Hindlimb muscle (tissue), 1 donor: Measurements from ENCODE around the gene SLC31A2. TPM values are rescaled to one million over a fixed set of nuclear protein-coding genes. Genes with fewer than 3 reads are reported as not detected.
"Not testable (repeated sequence)": the region's sequence is repeated elsewhere in the genome, so short reads cannot be mapped to it uniquely, and the experiment has no call there.

ENCODE experiments used
- DNase-seq: peaks from one replicate; pipeline ENCODE4 v3.0.0-alpha.2; 2013
- polyA plus RNA-seq: library from polyadenylated mRNA; unstranded; fragments of 120-200 nt; gene quantifications from one replicate; pipeline ENCODE4 v1.2.1, GENCODE V29; 2013; ENCODE audit not compliant: insufficient read length

Gene SLC31A2, protein sequence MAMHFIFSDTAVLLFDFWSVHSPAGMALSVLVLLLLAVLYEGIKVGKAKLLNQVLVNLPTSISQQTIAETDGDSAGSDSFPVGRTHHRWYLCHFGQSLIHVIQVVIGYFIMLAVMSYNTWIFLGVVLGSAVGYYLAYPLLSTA
- polyA plus RNA-seq = 3.3 TPM

DNA sequence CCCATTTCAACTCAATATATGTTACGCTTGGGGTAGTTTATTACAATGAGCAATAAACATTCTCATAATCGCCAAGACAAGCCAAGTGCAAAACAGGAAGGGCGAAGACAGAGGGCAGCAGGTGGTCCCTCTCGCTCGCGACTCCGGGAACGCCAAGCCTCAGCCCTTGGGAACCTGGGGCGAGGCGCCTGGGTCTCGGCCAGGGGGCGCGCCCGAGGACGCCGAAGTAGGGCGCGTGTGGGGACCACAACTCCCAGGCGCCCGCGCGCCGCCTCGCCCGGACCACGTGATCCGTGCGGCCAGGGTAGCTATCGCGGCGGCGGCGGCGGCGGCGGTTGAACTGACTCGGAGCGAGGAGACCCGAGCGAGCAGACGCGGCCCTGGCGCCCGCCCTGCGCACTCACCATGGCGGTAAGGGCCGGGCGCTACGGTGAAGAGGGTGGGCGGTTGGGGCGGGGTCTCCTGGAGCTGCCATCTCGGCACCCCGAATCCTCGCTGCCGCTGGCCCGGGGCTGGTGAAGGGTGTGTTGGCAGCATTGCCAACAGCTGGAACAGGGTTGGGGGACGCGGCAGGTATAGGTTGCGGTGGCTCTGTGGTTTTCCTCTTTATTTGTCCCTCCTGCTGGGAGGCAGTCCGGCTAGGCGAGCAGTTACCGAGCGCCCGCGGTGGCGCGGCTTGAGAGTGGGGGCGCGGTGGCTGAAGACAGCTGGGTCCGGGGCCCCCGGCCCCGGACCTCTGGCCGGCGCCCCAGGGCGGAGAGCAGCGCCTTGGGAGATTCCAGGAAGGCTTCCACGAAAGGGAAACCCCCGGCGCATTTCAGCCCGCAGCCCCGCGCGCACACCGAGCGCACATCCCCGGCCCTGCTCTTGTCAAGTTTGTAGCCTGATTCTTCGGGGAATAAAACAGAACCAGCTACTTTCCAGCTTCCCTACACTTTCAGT is at the start of gene SLC31A2:
Gene SLC31A2 (plus strand): TSS at position 338 of the 942 bp plus-strand sequence. CDS start 68 bp downstream, at position 406.
- DNase-seq = peak; percentile 82

DNA sequence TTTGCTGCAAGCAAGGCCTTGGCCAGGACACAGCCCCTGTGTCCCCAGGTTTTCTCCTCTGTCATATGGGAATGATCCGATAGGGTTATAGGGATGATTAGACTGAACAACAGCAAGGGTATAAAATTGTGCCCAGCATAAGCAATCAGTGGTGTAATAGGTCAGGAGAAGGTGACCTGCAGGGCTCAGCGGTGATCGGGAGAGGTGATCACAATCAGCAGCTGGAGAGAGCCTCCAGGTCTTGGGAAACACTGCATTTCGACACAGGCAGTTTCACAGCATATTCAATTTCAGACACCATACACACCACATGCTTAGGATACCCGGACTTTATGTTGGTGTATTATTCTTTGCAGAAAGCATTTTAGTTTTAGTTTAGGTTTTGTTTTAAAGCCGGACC is 45.5 kb upstream of the SLC31A2 start:
- DNase-seq = not testable (repeated sequence)

DNA sequence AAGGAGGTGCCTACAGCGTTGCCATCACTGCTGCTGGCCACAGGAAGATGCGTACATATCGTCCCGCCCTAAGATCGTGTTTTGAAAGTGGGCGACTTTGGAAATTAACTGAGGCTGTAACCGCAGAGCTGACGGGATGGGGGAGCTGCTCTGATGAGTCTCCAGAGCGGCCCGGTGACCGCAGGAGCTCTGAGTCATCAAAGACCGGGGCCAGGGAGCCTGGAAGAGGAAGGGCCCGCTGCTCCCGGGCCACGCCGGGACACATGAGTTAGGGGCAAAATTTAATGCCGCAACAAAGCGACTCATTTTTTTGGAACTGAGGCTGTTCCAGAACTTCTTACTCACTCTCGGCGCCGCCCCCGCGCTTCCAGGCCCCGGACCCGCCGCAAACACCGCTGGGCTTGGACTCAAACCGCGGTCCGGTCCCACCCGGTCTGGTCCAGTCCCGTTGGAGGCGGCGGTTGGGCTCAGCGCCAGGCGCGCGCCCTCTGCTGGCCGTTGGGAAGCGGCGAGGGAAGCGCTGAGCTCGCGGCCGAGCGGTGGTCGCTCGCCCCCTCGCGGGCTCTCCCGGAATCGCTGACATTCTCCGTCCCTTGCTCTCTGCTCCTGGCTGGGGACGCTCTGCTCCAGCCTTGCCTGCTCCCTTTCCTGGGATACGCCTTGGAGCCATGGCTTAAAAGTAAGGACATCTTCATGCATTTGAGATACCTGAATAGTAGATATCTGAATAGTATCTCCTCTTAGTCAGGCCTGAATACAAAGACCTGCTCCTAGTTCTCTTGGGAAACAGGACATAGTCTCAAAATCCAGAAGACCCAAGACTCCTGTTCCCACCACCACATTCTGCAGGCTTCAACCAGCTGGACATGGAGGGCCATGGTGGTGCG is 39.5 kb upstream of the SLC31A2 start:
- not testable (repeated sequence) for DNase-seq

DNA sequence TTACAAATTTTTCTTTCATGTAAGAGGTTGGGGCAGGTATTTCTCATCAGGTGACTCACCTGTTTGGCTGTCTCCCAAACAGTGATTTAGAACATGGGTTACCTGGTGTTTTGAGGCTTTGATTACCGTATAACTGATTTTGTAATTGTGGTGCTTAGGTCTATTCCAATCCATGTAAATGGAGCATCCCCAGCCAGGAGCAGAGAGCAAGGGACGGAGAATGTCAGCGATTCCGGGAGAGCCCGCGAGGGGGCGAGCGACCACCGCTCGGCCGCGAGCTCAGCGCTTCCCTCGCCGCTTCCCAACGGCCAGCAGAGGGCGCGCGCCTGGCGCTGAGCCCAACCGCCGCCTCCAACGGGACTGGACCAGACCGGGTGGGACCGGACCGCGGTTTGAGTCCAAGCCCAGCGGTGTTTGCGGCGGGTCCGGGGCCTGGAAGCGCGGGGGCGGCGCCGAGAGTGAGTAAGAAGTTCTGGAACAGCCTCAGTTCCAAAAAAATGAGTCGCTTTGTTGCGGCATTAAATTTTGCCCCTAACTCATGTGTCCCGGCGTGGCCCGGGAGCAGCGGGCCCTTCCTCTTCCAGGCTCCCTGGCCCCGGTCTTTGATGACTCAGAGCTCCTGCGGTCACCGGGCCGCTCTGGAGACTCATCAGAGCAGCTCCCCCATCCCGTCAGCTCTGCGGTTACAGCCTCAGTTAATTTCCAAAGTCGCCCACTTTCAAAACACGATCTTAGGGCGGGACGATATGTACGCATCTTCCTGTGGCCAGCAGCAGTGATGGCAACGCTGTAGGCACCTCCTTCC is 37.9 kb upstream of the SLC31A2 start:
- not testable (repeated sequence) for DNase-seq

DNA sequence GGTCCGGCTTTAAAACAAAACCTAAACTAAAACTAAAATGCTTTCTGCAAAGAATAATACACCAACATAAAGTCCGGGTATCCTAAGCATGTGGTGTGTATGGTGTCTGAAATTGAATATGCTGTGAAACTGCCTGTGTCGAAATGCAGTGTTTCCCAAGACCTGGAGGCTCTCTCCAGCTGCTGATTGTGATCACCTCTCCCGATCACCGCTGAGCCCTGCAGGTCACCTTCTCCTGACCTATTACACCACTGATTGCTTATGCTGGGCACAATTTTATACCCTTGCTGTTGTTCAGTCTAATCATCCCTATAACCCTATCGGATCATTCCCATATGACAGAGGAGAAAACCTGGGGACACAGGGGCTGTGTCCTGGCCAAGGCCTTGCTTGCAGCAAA is 32.0 kb upstream of the SLC31A2 start:
- DNase-seq = not testable (repeated sequence)

DNA sequence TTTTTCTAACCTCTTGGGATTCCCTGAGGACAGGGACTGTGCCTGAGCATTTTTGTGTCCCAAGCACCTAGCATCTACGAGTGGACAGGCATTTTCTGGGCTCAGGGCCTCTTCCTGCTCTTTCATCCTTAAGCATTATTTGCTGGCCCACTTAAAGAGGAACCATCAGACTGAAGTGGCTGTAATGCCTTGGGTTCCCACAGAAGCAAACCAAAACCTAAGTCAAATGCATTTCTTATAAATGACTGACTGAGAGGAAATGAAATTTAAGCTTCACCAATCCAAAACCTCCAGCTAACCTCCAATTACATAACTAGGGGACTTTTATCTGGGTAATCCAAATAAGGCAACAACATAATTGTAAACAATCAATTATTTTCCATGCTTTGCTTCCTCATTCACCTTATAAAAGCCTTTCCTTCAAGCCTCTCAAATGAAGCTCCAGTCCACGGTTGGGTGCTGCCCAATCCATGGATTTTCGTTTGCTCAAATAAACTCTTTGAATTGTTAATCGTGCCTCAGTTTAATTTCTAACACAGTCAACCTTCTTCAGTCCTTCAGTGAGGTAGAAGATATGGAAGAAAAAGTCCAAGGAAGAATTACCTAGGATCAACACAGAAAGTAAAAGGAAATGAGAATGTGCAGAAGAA is 25.3 kb upstream of the SLC31A2 start:
- DNase-seq = no peak

DNA sequence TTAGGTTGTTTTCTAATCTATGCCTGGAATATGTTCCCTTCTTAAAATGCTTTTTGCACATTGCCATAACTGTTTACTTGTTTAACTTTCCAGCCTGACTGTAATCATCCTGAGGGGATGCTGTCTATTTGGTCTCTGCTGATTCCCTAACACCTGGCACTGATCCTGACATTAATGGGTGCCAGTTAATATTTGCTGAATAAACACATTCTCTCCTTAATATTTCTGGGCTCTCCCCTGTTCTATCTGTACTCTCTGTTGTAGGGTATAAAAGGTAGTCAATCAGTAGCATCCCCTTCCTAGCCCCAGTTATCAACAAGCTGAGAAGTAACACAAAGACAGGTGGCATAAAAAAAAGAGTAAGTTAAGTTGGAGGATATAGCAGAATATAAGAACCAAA is 21.3 kb upstream of the SLC31A2 start:
- DNase-seq = no peak

DNA sequence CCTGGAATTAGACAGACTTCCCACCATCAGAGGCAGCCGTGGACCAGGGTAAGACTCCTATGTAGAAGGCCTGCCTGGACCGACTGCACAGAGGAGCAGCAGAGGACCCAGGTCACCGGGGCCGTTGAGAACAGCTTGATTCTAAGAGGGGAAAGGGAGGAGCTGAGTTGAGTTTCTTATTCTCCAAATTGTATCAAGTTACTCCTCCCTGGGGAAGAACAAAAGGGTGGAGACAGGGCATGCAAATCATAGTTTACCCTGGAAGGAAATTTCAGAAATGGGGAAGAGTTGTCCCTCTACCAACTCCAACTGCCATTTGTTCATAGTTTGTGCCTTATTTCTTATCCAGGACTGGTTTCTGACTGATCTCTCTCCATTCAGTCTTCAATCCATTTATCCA is 20.9 kb upstream of the SLC31A2 start:
- no peak for DNase-seq

DNA sequence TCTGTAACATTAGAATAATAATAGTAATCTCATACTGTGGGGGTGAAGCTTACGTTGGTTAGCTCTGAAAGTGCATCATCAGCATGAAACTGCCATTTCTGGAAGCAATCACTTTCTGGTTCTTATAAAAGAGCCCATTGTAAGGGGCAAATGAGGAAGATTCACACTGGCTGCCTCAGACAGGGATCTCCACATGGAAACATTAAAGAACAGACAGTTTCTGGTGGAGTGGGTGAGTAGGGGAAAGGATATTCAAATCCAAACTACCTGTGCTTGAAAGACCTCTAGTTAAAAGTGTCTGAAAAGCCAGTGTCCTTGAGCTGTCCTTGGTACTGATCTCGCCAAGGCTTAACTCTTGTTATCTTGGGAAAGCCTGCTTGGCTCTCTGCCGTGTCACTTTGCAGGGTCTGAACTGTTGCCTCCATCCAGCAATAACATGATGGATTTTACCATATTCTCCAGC is 19.1 kb upstream of the SLC31A2 start:
- no peak for DNase-seq

DNA sequence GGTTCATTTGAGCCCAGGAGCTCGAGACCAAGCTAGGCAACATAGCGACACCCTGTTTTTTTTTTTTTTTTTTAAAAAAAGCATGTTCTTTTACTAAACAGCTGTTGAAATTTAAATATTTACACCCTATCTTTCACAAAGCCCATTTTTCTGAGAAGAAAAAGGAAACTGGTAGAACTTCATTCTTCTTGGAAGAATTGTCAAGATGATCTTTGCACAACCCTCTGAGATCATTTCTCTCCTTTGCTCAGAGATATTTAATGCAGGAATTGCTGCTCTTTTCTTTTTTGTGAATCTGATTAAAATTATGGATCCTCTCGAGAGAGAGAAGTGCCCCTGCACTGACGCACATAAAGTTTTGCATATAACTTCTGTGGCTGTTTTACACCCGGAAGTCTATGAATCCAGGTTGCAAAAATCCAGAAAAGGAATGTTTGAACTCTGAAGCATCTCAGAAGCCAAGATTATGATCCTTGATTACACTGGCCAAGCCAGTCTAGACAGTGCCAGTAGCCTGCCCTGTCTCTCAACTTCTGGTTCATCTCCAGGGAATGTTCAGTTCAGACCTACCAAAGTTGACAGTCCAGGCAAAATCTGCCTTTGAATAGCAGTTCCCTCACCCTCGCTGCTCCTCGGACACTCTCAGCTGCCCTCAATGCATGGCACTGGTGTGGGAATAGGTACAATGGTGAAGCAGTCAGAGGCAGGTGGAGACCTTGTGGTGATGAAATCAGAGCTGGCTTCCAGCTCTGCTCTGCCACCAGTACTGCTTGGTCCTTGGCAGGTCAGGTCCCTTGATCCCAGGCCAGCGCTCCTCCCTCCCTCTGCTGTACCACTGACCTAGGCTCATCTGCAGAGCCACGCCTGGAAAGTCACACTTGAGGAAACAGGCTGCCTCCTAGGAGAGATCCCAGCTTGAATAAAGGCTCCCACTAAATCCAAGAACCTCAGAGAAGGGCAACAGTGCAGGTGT is 13.3 kb upstream of the SLC31A2 start:
- DNase-seq = no peak

DNA sequence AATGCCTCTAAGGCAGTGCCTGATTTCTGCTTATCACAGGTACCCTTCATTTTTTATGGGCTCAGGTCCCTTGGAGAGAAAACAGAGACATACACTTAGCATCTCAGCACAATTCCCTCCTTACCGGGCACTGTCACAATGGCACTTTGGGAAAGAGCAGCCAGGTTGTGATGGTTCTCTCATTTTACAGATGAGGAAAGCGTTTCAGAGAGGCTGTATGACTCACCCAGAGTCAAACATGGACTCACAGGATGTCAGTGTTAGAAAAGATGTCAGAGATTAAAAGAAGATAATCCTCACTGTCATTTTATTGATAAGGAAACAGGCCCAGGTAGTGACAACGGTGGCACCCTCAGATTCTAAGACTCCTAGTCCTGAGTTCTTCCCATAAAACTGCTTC is 12.0 kb upstream of the SLC31A2 start:
- DNase-seq = no peak

DNA sequence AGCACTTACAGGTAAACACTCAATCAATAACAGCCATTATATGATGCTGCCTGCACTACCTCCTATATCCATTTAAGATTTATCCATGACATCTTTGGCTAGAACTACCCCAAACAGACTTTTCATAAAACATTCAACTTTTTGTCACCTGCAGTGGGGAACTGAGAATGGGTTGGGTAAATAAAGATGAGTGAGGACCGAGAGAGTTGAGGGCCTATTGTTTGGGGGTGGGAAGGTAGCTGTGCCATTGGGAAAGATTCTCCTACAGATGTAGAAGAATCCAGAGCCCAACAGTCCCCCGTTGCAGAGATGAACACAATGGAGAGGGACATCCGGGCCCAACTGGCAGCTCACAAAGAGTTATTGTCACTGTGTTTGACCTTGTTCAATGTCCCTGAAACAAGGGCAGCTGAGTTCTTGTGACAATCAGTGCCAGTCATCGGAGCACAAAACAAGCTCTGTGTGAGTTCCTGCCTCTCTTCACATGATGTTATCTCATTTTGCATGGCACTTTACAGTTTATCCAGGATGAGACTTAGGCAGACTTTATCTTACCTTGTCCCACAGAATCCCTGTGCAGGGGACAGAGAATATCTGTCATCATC is 11.5 kb upstream of the SLC31A2 start:
- no peak for DNase-seq

DNA sequence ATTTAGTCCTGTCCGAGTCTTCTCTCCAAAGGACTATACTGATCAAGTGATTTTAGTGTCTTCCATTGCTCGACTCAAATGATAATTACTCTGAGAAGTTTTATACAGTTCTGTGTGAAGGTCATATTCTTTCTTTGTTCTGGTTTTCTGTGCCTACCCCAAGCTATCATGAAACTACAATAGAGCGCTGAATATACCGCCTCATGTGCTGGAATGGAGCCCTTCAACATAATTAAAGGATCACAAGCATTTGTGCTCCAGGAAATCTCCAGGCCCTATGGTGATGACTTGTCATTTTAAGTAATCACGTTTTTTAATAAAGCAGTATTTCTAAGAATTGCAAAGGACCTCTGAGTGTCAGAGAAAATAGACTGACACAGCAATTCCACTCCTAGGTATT is 10.9 kb upstream of the SLC31A2 start:
- no peak for DNase-seq

DNA sequence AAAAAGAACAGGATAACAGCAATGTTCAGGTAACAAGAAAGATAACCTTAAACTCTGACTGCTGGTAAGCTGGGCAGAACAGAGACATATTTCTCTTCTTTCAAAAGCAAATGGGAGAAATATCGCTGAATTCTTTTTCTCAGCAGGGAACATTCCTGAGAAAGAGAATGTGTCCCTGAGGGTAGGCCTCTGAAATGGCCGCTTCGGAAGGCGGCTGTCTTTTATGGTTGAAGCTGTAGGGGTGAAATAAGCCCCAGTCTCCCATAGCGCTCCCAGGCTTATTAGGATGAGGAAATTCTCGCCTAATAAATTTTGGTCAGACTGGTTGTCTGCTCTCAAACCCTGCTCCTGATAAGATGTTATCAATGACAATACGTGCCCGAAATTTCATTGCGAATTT is 9.9 kb upstream of the SLC31A2 start:
- DNase-seq = not testable (repeated sequence)

DNA sequence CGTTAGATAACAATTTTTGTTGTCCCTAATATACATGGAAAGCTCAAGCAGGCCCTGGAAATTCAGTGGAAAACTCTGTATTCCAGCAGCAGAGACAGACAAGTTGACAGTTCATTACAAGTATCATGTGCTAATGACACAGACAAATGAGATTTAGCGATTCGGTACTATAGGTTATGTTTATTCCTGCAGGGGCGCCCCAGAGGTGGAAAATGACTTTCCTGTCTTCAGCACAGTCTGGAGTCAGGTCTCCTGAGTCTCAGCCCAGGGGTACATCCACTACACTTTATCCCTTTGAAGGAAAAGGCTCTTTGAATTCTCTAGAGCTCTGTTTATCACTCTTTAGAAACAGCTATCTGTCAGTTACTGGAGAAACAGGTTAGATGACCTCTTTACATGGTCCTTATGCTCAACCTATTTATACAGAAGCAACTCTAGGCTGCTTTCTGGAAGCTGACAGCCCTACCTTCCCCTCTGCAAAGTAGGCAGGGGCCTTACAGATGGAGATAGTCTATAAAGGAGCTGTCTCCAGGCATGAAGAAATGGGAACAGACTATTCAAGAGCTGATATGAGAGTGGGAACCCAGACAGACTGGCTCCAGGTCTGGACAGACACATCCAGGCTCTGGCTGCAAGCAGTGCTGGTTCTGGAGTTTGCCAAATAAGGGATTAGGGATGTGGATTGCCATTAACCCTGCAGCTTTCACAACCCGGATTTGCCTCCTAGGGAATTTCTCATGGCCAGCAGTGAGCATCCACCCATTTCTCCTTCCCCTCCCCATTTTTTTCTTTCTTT is 7.2 kb upstream of the SLC31A2 start:
- no peak for DNase-seq

DNA sequence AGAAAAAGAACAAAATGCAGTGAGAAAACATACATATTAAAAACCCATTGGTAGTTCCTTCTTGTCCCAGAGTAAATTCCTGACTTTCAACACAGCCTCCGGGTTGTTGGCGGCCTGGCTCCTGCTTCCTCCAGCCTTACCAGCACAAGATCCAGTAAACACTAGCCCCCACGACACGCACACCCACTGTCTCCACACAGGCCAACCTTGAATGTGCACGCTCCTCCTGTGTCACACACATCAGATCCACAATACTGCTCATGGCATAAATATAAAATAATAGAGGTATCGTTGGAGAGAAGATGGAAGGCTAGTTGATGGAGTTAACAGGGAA is 2.5 kb upstream of the SLC31A2 start:
- DNase-seq = no peak

DNA sequence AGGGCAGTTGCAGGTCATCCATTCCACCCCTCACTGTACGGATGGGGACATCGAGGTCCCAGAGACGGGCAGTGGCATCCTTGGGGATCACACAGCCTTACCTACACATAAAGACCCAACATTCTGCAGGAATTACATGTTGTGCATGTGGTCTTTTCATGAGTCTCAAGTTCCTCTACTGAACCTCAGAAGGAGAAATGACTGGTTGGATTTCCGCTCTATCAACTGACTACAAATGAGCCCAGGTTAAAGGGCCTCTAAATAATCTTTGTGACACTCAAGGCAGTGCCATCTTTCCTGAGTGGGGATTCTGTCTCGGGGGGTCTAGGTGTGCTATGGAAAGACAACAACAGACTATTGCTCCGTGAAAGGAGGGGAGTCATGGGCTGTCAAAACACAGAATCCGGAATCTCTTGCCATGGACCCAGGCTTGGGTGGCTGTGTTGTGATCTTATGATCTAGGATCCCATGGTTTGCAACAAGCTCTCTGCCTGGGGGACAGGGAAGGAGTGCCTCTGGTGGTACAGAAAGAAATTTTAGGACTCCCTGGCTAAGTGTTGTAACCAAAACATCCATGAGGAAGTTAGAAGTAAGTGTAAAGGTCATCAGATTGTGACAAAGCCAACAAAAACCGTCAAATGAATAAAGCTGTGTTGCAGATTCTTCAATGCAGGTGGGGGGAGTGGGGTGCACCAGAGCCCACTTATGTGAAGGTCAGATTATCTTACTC is 1.9 kb upstream of the SLC31A2 start:
- no peak for DNase-seq

DNA sequence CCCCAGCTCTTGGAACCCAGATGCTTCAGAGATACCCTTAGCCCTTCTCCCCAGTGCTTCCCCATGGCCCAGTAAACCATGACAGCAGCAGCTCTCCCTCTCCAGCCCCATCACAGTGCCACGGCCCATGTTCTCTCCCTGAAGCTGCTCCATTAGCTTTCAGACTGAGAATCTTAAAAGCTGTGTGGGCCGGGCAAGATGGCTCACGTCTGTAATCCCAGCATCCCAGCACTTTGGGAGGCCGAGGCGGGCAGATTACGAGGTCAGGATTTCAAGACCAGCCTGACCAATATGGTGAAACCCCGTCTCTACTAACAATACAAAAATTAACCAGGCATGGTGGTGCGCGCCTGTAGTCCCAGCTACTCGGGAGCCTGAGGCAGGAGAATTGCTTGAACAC is 1.2 kb upstream of the SLC31A2 start:
- not testable (repeated sequence) for DNase-seq
